ENCODE results near the gene ADAT3.
A peak's percentile ranks its signal among the peaks of the same experiment; 100 is the strongest.

The ADAT3 gene

GRCh38 chr19:1912760-1913505 is 7.7 kb downstream of the ADAT3 start:
- DNase-seq (ENCODE audit: low spot score) = no peak

- no peak for DNase-seq (ENCODE audit: low spot score)
These were observed 8.8 kb downstream of the ADAT3 start for GRCh38 chr19:1913781-1914577.

GRCh38 chr19:1914826-1915341 is 9.7 kb downstream of the ADAT3 start:
- no peak for DNase-seq (ENCODE audit: low spot score)

GRCh38 chr19:1917146-1917545 is 11.9 kb downstream of the ADAT3 start:
- no peak for DNase-seq (ENCODE audit: low spot score)

GRCh38 chr19:1917926-1918325 is 12.7 kb downstream of the ADAT3 start:
- DNase-seq (ENCODE audit: low spot score) = no peak

- no peak for DNase-seq (ENCODE audit: low spot score)
These were observed 13.8 kb downstream of the ADAT3 start for GRCh38 chr19:1918975-1919374.

GRCh38 chr19:1920644-1921043 is 15.4 kb downstream of the ADAT3 start:
- DNase-seq (ENCODE audit: low spot score) = no peak

- no peak for DNase-seq (ENCODE audit: low spot score)
These were observed 16.1 kb downstream of the ADAT3 start for GRCh38 chr19:1921326-1921725.

GRCh38 chr19:1921825-1922224 is 16.6 kb downstream of the ADAT3 start:
- DNase-seq (ENCODE audit: low spot score) = no peak

GRCh38 chr19:1922803-1923202 is 17.6 kb downstream of the ADAT3 start:
- DNase-seq (ENCODE audit: low spot score) = no peak

GRCh38 chr19:1923319-1923718 is 18.1 kb downstream of the ADAT3 start:
- no peak for DNase-seq (ENCODE audit: low spot score)

- no peak for DNase-seq (ENCODE audit: low spot score)
These were observed 19.2 kb downstream of the ADAT3 start for GRCh38 chr19:1924320-1924961.

- no peak for DNase-seq (ENCODE audit: low spot score)
These were observed 20.3 kb downstream of the ADAT3 start for GRCh38 chr19:1925544-1925943.

- DNase-seq (ENCODE audit: low spot score) = peak; percentile 69
These were observed 24.0 kb downstream of the ADAT3 start for GRCh38 chr19:1929021-1929742.

GRCh38 chr19:1931445-1931844 is 26.2 kb downstream of the ADAT3 start:
- DNase-seq (ENCODE audit: low spot score) = no peak

- DNase-seq (ENCODE audit: low spot score) = no peak
These were observed 27.2 kb downstream of the ADAT3 start for GRCh38 chr19:1932395-1932794.

GRCh38 chr19:1933244-1933643 is 28.0 kb downstream of the ADAT3 start:
- no peak for DNase-seq (ENCODE audit: low spot score)

- DNase-seq (ENCODE audit: low spot score) = no peak
These were observed 28.7 kb downstream of the ADAT3 start for GRCh38 chr19:1933942-1934341.

- DNase-seq (ENCODE audit: low spot score) = no peak
These were observed 30.4 kb downstream of the ADAT3 start for GRCh38 chr19:1935484-1936208.

GRCh38 chr19:1936430-1936829 is 31.2 kb downstream of the ADAT3 start:
- no peak for DNase-seq (ENCODE audit: low spot score)

- DNase-seq (ENCODE audit: low spot score) = no peak
These were observed 31.9 kb downstream of the ADAT3 start for GRCh38 chr19:1936916-1937610.
